ENCODE measurements around the gene KRT3. TPM values are rescaled to one million over a fixed set of nuclear protein-coding genes. Genes with fewer than 3 reads are reported as not detected.

Gene KRT3
- total RNA-seq, 1 experiment from 2014 or later = not detected

DNA sequence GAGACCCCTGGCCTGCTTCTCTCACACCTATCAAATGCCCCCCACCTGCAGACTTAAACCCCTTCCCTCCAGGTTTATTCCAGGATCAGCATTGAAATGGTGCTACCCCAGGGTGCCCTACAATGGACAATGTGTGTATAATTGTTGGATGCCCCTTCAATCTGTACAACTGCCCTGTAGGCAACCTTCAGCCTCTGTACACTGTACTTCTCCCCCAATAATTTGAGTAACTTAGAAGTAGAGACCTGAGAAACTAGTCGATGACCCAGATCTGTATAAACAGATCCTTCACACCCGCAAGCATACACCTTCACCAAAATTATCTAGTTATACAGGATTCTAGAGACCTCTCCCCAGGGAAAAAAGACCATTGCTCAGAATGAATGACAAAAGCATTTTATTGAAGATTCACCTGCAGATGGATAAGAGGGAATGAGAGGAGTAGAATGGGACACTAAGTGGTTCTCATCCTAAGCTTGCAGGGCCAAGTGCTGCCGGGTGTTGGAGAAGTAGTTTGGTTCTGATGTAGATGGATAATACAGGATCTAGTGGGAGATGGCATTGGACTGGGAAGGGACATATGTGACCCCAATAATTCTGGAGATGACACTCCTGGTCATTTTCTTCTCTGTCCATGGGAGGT lies 10.4 kb upstream of the KRT3 start:
- Mint-ChIP-seq H3K4me1 (ENCODE audit: insufficient read depth, unreplicated experiment) (no peaks in the 10 kb centered on the region), H3K4me3 (ENCODE audit: unreplicated experiment) (no peak overlapping the region), H3K9me3 (ENCODE audit: unreplicated experiment) (no peaks in the 10 kb centered on the region), H3K36me3 (ENCODE audit: insufficient read depth, unreplicated experiment) (no peaks in the 10 kb centered on the region), H3K27ac (ENCODE audit: low read depth, unreplicated experiment) (no peak overlapping the region), H3K27me3 (ENCODE audit: insufficient read depth, unreplicated experiment) (peaks cover 51% of the 10 kb centered on the region)
- no TSS peak for BruUV-seq (replicated peaks)
- ChIA-PET POLR2A (no interaction called here), CTCF (interaction anchor here (0.6 kb wide), 1 partner anchor 17 kb away, joined by 3 read pairs; no protein-coding TSS in a partner anchor)
- intact Hi-C loops (cut with micrococcal nuclease) = no loop called here
- no peak for TF ChIP-seq CTCF (IDR thresholded peaks at IDR 0.05; ENCODE audit: unreplicated experiment)
- DNase-seq (ENCODE audit: unreplicated experiment) = no peak

GRCh38 chr12:52805739-52806138 lies 9.8 kb upstream of the KRT3 start:
- POLR2A ChIA-PET = no interaction called here
- H3K9me3 Mint-ChIP-seq (ENCODE audit: unreplicated experiment) = no peaks in the 10 kb centered on the region
- DNase-seq (ENCODE audit: unreplicated experiment) = no peak
- H3K36me3 Mint-ChIP-seq (ENCODE audit: insufficient read depth, unreplicated experiment) = no peaks in the 10 kb centered on the region
- no peak for TF ChIP-seq CTCF (IDR thresholded peaks at IDR 0.05; ENCODE audit: unreplicated experiment)
- H3K27ac Mint-ChIP-seq (ENCODE audit: low read depth, unreplicated experiment) = no peak overlapping the region
- H3K4me1 Mint-ChIP-seq (ENCODE audit: insufficient read depth, unreplicated experiment) = no peaks in the 10 kb centered on the region
- H3K4me3 Mint-ChIP-seq (ENCODE audit: unreplicated experiment) = no peak overlapping the region
- H3K27me3 Mint-ChIP-seq (ENCODE audit: insufficient read depth, unreplicated experiment) = peaks cover 51% of the 10 kb centered on the region
- intact Hi-C loops (cut with micrococcal nuclease) = no loop called here
- no TSS peak for BruUV-seq (replicated peaks)
- CTCF ChIA-PET = interaction anchor here (0.6 kb wide), 1 partner anchor 17 kb away, joined by 3 read pairs; no protein-coding TSS in a partner anchor

DNA sequence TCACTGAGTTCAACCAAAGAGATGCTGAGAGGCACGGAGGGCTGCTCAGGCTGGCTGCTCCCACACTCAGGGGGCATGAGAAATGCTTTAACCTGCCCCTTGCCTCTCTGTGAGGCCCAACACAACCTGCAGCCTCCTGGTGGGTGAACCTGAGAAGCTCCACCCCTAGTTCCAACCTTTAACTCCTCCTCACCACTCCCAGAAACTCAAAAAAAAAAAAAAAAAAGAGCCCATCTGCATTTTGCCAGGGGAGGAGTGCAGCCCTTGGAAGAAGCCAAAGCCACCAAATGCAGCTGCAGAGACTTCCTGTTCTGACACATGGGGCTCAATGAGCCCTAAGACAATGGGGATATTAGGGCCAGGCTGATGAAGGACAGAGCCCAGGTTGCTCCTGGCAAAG lies 9.1 kb upstream of the KRT3 start:
- Mint-ChIP-seq H3K27me3 (ENCODE audit: insufficient read depth, unreplicated experiment) (peaks cover 48% of the 10 kb centered on the region), H3K9me3 (ENCODE audit: unreplicated experiment) (no peaks in the 10 kb centered on the region), H3K36me3 (ENCODE audit: insufficient read depth, unreplicated experiment) (no peaks in the 10 kb centered on the region), H3K4me3 (ENCODE audit: unreplicated experiment) (no peak overlapping the region), H3K4me1 (ENCODE audit: insufficient read depth, unreplicated experiment) (peaks cover 3% of the 10 kb centered on the region), H3K27ac (ENCODE audit: low read depth, unreplicated experiment) (no peak overlapping the region)
- intact Hi-C loops (cut with micrococcal nuclease) = no loop called here
- no peak for DNase-seq (ENCODE audit: unreplicated experiment)
- TF ChIP-seq CTCF (IDR thresholded peaks at IDR 0.05; ENCODE audit: unreplicated experiment) = no peak
- no TSS peak for BruUV-seq (replicated peaks)
- ChIA-PET POLR2A (no interaction called here), CTCF (no interaction called here)

DNA sequence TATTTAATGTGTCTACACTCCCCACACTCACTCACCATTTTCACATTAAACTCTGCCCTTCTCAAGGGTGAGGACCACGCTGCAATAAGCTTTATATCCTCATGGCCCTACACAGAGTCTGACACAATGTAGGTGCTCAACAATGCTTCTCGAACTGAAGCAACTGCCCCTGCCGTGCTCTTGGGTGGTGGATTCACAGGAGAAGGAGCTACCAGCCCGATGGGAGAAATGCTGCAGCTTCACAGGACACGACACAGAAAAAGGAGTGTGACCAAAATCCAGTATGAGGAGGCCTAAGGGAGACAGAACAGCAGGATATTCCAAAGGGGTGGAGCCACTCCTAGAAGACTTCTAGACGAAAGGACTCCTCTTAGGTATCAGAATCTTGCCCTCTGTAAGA lies 6.5 kb upstream of the KRT3 start:
- Mint-ChIP-seq H3K4me3 (ENCODE audit: unreplicated experiment) (no peak overlapping the region), H3K36me3 (ENCODE audit: insufficient read depth, unreplicated experiment) (no peaks in the 10 kb centered on the region), H3K4me1 (ENCODE audit: insufficient read depth, unreplicated experiment) (peaks cover 21% of the 10 kb centered on the region), H3K9me3 (ENCODE audit: unreplicated experiment) (no peaks in the 10 kb centered on the region), H3K27ac (ENCODE audit: low read depth, unreplicated experiment) (no peak overlapping the region), H3K27me3 (ENCODE audit: insufficient read depth, unreplicated experiment) (peaks cover 22% of the 10 kb centered on the region)
- no peak for TF ChIP-seq CTCF (IDR thresholded peaks at IDR 0.05; ENCODE audit: unreplicated experiment)
- ChIA-PET CTCF (no interaction called here), POLR2A (interaction anchor here (0.6 to 0.9 kb wide), 2 partner anchors 10 to 329 kb away, joined by 3 to 4 read pairs; partner anchors contain the start of gene KRT6C)
- no TSS peak for BruUV-seq (replicated peaks)
- intact Hi-C loops (cut with micrococcal nuclease) = no loop called here
- no peak for DNase-seq (ENCODE audit: unreplicated experiment)

Measured in MCF 10A (cell line).